AG09319 (cell line): ENCODE measurements around the gene DDN.

ENCODE experiments used
- DNase-seq: peaks from one replicate; pipeline ENCODE4 v3.0.0-alpha.2; 2010; ENCODE audit warnings: low read depth; ENCODE audit errors: extremely low read depth
- CTCF ChIP-seq: IDR thresholded peaks from 2 replicates; pipeline ENCODE4 v1.5.1; 2011; ENCODE audit warnings: low read depth, mild to moderate bottlenecking, inconsistent platforms, low read length, moderate library complexity

The DDN gene

GRCh38 chr12:49030714-49031572 is 31.8 kb upstream of the DDN start:
- DNase-seq, result no peak
- TF ChIP-seq CTCF, result no peak

DNA sequence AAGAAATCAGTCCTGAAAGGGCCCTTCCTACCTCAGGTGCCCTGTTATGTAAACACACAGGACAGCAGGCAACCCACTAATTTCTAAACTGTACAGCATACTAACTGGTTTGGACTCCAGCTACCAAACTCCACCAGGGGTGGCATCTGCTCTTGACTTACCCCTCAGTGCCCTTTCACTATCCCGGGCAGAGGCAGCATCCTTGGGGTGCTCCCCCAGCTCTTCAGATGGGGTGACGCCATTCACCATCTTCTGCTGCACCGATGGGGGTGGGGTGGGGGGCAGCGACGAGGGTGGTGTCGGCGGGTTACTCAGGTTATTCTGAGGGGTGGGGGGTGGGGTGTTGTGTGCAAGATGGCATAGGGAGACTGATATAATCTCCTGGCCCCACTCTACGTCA is 30.9 kb upstream of the DDN start:
- no peak for TF ChIP-seq CTCF
- no peak for DNase-seq

GRCh38 chr12:49028666-49029275 is 29.6 kb upstream of the DDN start:
- TF ChIP-seq CTCF, result no peak
- no peak for DNase-seq

- DNase-seq, result no peak
- no peak for TF ChIP-seq CTCF
These were observed 28.8 kb upstream of the DDN start for GRCh38 chr12:49027846-49028555.

DNA sequence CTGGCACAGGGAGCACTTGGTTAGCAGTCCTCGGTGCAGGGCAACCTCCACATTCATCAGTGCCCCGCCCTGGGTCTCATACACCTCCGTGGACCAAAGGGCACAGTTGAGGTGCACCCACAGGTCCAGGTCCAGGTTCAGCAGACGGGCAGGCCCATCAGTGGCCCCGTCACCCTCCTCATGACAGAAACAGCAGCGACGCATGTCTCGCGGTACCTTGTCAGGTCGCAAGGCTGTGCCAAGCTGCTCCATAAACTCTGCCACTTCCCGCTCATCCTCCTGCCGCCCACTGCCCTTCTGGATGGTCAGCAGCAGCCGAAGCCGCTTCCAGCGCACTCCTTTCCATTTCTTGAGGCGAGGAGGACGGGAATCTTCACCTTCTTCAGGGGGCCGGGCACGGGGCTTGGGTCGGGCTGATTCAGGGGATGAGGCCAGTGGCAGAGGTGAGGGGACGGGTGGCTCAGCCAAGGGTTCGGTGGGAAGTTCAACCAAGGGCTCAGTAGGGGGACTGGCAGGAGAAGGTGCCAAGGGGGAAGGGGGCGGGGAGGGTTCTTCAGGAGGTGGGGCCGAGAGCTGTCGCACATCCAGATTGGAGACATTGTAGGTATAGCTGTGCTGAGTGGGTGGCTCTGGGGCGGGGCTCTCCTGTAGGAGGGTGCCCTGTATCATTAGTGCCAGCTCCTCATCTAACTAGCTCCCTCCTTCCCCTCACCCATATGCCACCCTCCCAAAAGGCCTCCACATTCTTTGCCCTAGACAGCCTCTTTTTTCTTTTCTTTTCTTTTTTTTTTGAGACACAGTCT is 27.7 kb upstream of the DDN start:
- no peak for DNase-seq
- no peak for TF ChIP-seq CTCF

DNA sequence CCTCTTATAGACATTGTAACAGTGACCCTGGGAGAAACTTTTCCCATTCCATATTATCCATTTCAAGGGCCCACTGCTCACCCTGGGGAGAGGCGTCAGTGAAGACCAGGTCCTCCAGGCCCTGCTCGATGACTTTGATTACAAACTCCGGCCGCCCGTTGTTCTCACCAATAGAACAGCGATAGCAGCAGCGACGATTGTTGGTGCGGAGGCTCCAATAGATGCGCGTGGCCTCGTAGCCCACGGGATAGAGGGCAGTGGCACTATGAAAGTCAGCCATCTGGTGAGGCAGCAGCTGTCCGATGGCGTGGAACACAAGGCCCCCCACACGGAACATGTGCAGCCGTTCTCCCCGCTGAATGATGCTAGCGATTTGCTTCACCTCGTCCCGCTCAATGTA is 26.9 kb upstream of the DDN start:
- TF ChIP-seq CTCF, result no peak
- no peak for DNase-seq
